ENCODE data around the gene GAA. TPM values are rescaled to one million over a fixed set of nuclear protein-coding genes. Genes with fewer than 3 reads are reported as not detected.
A peak's percentile ranks its signal among the peaks of the same experiment; 100 is the strongest.

Gene GAA
- total RNA-seq, 1 donor from 2014 or later: 47.7 TPM

DNA sequence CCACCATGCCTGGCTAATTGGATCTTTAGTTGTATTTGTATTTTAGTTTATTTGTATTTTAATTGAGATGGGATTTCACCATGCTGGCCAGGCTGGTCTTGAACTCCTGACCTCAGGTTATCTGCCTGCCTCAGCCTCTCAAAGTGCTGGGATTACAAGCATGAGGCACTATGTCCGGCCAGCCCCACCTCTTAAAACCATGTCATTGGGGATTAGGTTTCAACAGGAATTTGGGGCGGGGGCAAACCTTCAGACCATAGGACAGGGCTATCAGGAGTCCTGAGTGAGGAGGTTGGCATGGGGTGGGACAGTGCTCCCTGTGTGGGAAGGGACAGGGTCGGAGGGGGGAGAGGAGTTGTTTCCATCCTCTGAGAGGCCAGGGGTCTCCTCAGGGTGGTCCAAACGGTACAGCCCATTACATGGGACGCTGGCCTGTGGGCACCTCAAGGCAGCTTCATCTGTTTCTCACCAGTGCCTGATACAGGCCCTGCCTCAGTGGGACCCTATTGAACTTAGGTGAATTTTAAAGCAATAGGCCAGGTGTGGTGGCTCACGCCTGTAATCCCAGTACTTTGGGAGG, 21.6 kb downstream of the GAA start:
- DNase-seq (ENCODE audit: low read depth) (no peak), FAIRE-seq (no peak)
- no peaks in the 10 kb centered on the region for H3K9me3 ChIP-seq (ENCODE audit: insufficient read depth, low read depth, low read length)
- H3K36me3 ChIP-seq (ENCODE audit: insufficient read depth, low read length): no peaks in the 10 kb centered on the region
- H3K79me2 ChIP-seq (ENCODE audit: insufficient read depth, low read length): no peaks in the 10 kb centered on the region
- H3K36me3 Mint-ChIP-seq (ENCODE audit: low read depth, unreplicated experiment): no peaks in the 10 kb centered on the region
- peaks cover 14% of the 10 kb centered on the region for H3K4me1 ChIP-seq (ENCODE audit: insufficient read depth, low read length)
- H3K9me3 Mint-ChIP-seq (ENCODE audit: unreplicated experiment): no peaks in the 10 kb centered on the region
- peaks cover 3% of the 10 kb centered on the region for H3K27me3 Mint-ChIP-seq (ENCODE audit: low read depth, unreplicated experiment)
- H3K27ac Mint-ChIP-seq (ENCODE audit: unreplicated experiment): no peak overlapping the region
- H2AFZ ChIP-seq (ENCODE audit: low read depth, low read length): no peak overlapping the region
- H3K4me1 Mint-ChIP-seq (ENCODE audit: low read depth, unreplicated experiment): peaks cover 9% of the 10 kb centered on the region
- no peak overlapping the region for H3K4me3 ChIP-seq (ENCODE audit: insufficient read depth, low read depth, low read length)
- H4K20me1 ChIP-seq (ENCODE audit: insufficient read depth, low read length): no peaks in the 10 kb centered on the region
- H3K4me3 Mint-ChIP-seq (ENCODE audit: unreplicated experiment): no peak overlapping the region
- H3K27ac ChIP-seq (ENCODE audit: low read depth, low read length): no peak overlapping the region
- H3K9ac ChIP-seq (ENCODE audit: low read length): no peak overlapping the region
- H3K4me2 ChIP-seq (ENCODE audit: low read length): no peak overlapping the region
- TF ChIP-seq CTCF (IDR thresholded peaks at IDR 0.05; ENCODE audit: insufficient read depth, low read depth, low read length) (no peak), EZH2 (IDR thresholded peaks at IDR 0.05; ENCODE audit: insufficient read depth, low read length) (no peak)
- peaks cover 3% of the 10 kb centered on the region for H3K27me3 ChIP-seq (ENCODE audit: insufficient read depth, low read length)

GRCh38 chr17:80123791-80124190, 22.4 kb downstream of the GAA start:
- peak; percentile 69 for DNase-seq (ENCODE audit: low read depth)
- FAIRE-seq: no peak
- peaks cover 3% of the 10 kb centered on the region for H3K27me3 ChIP-seq (ENCODE audit: insufficient read depth, low read length)
- Mint-ChIP-seq H3K4me3 (ENCODE audit: unreplicated experiment) (no peak overlapping the region), H3K27me3 (ENCODE audit: low read depth, unreplicated experiment) (peaks cover 3% of the 10 kb centered on the region), H3K36me3 (ENCODE audit: low read depth, unreplicated experiment) (no peaks in the 10 kb centered on the region), H3K9me3 (ENCODE audit: unreplicated experiment) (no peaks in the 10 kb centered on the region), H3K4me1 (ENCODE audit: low read depth, unreplicated experiment) (peaks cover 9% of the 10 kb centered on the region), H3K27ac (ENCODE audit: unreplicated experiment) (peak overlapping the region; percentile 58)
- H3K9ac ChIP-seq (ENCODE audit: low read length): no peak overlapping the region
- H3K79me2 ChIP-seq (ENCODE audit: insufficient read depth, low read length): no peaks in the 10 kb centered on the region
- H3K4me2 ChIP-seq (ENCODE audit: low read length): no peak overlapping the region
- H4K20me1 ChIP-seq (ENCODE audit: insufficient read depth, low read length): no peaks in the 10 kb centered on the region
- H2AFZ ChIP-seq (ENCODE audit: low read depth, low read length): no peak overlapping the region
- TF ChIP-seq CTCF (IDR thresholded peaks at IDR 0.05; ENCODE audit: insufficient read depth, low read depth, low read length): no peak
- TF ChIP-seq EZH2 (IDR thresholded peaks at IDR 0.05; ENCODE audit: insufficient read depth, low read length): no peak
- H3K36me3 ChIP-seq (ENCODE audit: insufficient read depth, low read length): no peaks in the 10 kb centered on the region
- no peak overlapping the region for H3K4me3 ChIP-seq (ENCODE audit: insufficient read depth, low read depth, low read length)
- H3K27ac ChIP-seq (ENCODE audit: low read depth, low read length): no peak overlapping the region
- H3K9me3 ChIP-seq (ENCODE audit: insufficient read depth, low read depth, low read length): no peaks in the 10 kb centered on the region
- peaks cover 14% of the 10 kb centered on the region for H3K4me1 ChIP-seq (ENCODE audit: insufficient read depth, low read length)

GRCh38 chr17:80124351-80124981, 23.1 kb downstream of the GAA start:
- DNase-seq (ENCODE audit: low read depth) (peak; percentile 50), FAIRE-seq (no peak)
- Histone ChIP-seq H4K20me1 (ENCODE audit: insufficient read depth, low read length) (no peaks in the 10 kb centered on the region), H2AFZ (ENCODE audit: low read depth, low read length) (no peak overlapping the region), H3K9ac (ENCODE audit: low read length) (no peak overlapping the region), H3K4me2 (ENCODE audit: low read length) (no peak overlapping the region), H3K4me3 (ENCODE audit: insufficient read depth, low read depth, low read length) (no peak overlapping the region), H3K79me2 (ENCODE audit: insufficient read depth, low read length) (no peaks in the 10 kb centered on the region), H3K9me3 (ENCODE audit: insufficient read depth, low read depth, low read length) (no peaks in the 10 kb centered on the region), H3K27me3 (ENCODE audit: insufficient read depth, low read length) (peaks cover 3% of the 10 kb centered on the region), H3K36me3 (ENCODE audit: insufficient read depth, low read length) (no peaks in the 10 kb centered on the region), H3K4me1 (ENCODE audit: insufficient read depth, low read length) (peaks cover 14% of the 10 kb centered on the region), H3K27ac (ENCODE audit: low read depth, low read length) (no peak overlapping the region)
- no peaks in the 10 kb centered on the region for H3K9me3 Mint-ChIP-seq (ENCODE audit: unreplicated experiment)
- H3K4me3 Mint-ChIP-seq (ENCODE audit: unreplicated experiment): no peak overlapping the region
- TF ChIP-seq CTCF (IDR thresholded peaks at IDR 0.05; ENCODE audit: insufficient read depth, low read depth, low read length) (peak; percentile 37), EZH2 (IDR thresholded peaks at IDR 0.05; ENCODE audit: insufficient read depth, low read length) (no peak)
- peak overlapping the region; percentile 53 for H3K27ac Mint-ChIP-seq (ENCODE audit: unreplicated experiment)
- peaks cover 9% of the 10 kb centered on the region for H3K4me1 Mint-ChIP-seq (ENCODE audit: low read depth, unreplicated experiment)
- peaks cover 3% of the 10 kb centered on the region for H3K27me3 Mint-ChIP-seq (ENCODE audit: low read depth, unreplicated experiment)
- H3K36me3 Mint-ChIP-seq (ENCODE audit: low read depth, unreplicated experiment): no peaks in the 10 kb centered on the region
